HG03342 (cell line): ENCODE data around the gene DPH2.

Source experiments
- ATAC-seq: cut with Tn5 transposase; IDR thresholded peaks from one replicate; pipeline ENCODE4 v1.9.1; 2021; ENCODE audit warnings: mild to moderate bottlenecking, moderate library complexity; ENCODE audit not compliant: unreplicated experiment

Gene DPH2

GRCh38 chr1:43965316-43965715 lies 4.5 kb upstream of the DPH2 start:
- no peak for ATAC-seq

GRCh38 chr1:43968348-43968948 lies 1.4 kb upstream of the DPH2 start:
- no peak for ATAC-seq

DNA sequence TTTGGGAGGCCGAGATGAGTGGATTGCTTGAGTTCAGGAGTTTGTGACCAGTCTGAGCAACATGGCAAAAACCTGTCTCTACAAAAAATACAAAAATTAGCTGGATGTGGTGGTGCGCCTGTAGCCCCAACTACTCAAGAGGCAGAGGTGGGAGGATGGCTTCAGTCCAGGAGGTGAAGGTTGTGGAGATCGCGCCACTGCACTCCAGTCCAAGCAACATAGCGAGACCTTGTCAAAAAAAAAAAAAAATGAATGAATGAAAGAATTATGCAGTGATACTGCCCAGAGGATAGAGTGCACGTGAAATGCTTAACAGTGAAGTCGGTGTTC lies 429 bp upstream of the DPH2 start:
- ATAC-seq = no peak

GRCh38 chr1:43970502-43970901 lies 692 bp downstream of the DPH2 start:
- ATAC-seq = no peak

- ATAC-seq = no peak
Observed at GRCh38 chr1:43970911-43971310, 1.1 kb downstream of the DPH2 start.

DNA sequence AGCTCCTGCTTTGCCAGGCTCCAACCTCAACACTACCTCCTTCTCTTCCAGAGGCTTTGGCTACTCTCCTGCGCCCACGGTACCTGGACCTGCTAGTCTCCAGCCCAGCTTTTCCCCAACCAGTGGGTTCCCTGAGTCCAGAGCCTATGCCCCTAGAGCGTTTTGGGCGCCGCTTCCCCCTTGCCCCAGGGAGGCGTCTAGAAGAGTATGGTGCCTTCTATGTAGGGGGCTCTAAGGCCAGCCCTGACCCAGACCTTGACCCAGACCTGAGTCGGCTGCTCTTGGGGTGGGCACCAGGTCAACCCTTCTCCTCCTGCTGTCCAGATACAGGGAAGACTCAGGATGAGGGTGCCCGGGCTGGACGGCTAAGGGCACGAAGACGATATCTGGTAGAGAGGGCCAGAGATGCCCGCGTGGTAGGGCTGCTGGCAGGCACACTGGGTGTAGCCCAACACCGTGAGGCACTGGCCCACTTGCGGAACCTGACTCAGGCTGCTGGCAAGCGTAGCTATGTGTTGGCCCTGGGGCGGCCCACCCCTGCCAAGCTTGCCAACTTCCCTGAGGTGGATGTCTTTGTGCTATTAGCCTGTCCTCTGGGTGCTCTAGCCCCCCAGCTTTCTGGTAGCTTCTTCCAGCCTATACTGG lies 1.6 kb downstream of the DPH2 start:
- ATAC-seq = no peak

DNA sequence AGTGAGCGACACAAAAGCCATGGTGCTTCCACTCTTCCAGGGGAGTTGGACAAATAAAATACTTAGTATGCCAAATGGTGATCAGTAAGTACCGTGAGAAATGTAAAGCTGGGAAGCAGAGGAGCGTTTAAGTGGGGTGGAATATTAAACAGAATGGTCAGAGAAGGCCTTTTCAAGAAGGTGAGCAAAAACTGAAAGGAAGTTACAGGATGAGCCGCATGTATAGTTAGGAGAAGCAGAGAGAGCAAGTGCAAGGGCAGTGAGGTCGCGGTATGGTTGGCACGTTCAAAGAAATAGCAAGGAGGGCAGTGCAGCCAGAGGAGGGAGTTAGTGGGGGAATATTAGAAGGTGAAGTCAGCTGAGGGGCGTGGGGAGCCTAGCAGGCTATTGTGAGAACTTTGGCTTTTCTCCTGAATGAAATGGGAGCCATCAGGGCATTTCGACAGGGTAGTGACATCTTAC lies 4.2 kb downstream of the DPH2 start:
- ATAC-seq = no peak

DNA sequence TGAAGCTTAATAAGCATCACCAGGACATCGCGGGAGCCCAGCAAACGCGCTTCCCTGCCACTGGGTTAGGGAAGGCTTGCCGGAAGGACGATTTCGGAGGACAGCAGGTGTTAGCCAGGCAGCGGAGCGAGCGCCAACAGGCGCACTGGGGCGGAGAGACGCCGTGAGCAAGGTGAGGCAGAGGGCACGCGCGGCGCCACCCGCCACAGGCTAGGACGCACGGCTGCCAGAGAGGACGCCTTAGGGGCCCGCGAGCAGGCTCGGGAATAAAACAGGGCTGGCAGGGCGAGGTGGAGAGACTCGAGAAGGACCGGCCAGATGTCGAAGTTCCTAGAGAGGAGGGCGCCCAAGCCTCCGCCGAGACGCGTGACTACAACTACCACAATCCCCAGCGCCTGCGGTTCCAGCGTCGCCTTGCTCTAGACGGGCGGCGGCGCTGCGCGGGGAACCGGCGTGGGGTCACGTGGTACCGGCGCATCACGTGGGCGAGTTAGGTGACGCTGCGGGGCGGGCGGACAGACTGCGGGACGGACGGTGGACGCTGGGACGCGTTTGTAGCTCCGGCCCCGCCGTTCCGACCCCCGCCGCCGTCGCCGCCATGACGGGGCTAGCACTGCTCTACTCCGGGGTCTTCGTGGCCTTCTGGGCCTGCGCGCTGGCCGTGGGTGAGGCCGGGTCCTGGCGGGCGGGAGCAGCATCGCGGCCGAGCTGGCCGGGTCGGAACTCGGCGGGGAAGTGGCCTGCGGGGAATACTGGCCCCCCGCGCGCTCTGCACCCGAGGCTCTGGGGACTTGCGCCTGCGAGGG lies 4.8 kb downstream of the DPH2 start, which contains the start of gene ATP6V0B:
Gene ATP6V0B (plus strand): TSS at position 518 of the 806 bp plus-strand sequence. CDS start 81 bp downstream, at position 599.
- peak; percentile 68 for ATAC-seq

GRCh38 chr1:43975249-43975961 lies 5.6 kb downstream of the DPH2 start:
- ATAC-seq = no peak

- ATAC-seq = no peak
Observed at GRCh38 chr1:43976045-43976444, 6.2 kb downstream of the DPH2 start.

DNA sequence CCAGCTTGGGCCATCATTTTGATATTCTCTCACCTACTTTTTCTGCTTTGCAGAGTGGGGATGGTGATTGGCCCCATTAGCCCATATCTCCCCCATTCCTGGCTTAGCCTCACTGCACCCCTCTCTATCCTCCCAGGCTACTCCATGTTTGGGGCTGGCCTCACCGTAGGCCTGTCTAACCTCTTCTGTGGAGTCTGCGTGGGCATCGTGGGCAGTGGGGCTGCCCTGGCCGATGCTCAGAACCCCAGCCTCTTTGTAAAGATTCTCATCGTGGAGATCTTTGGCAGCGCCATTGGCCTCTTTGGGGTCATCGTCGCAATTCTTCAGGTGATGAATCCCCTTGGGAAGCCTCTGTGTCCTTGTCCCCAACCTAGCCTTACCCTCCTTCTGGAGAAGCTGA lies 7.1 kb downstream of the DPH2 start:
- no peak for ATAC-seq

- no peak for ATAC-seq
Observed at GRCh38 chr1:43977376-43978263, 7.8 kb downstream of the DPH2 start.

DNA sequence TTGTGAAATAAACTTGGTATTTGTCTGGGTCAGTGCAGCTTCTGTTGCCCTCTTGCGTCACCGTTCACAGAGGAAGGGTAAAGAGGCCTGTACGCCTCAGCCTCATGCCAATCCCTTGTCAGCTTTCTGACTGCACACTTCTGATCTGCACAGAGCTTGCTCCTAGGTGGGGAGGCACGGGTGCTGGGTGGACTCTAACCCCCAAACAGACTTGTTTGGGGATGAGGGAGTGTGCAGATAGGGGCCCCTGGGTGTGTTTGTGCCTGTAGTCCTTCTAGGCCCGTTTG lies 8.4 kb downstream of the DPH2 start:
- ATAC-seq = no peak

DNA sequence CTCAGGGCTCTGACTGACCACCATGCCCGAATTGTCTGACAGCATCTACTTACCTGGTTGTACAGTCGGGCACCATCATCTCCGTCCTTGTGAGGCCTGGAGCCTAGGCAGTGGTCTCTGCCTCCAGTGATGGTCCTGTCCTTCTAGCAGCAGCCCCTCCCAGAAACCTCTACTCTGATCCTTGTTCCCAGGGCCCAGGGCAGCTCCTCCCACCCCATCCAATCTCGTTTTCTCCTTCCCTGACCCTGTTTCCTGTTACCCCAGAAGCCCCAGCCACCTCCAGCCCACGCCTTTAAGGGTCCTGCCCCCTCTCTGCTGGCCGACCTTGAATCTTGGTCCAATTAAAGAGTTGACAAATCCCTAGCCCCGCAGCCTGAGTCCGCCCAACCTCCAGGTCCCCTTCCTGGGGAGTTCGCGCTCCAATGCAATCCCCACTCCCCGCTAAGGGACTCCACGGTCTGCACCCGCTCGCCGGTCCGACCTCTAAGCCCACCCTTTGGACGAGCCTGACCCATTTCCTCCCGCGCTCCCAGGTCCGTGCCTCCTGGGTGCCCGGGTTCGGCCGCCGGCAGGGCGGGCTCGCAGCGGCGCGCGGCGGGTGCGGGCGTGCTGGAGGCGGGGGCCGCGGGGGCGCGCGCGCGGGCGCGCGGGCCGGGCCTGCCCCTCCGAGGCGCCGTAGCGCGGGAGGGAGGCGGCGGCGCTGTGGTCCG lies 8.9 kb downstream of the DPH2 start, which contains the start of gene B4GALT2:
Gene B4GALT2 (plus strand): TSS at position 660 of the 710 bp plus-strand sequence. CDS start 1,951 bp downstream, outside the sequence.
- no peak for ATAC-seq

GRCh38 chr1:43979261-43979527 lies 9.4 kb downstream of the DPH2 start:
- ATAC-seq = no peak

DNA sequence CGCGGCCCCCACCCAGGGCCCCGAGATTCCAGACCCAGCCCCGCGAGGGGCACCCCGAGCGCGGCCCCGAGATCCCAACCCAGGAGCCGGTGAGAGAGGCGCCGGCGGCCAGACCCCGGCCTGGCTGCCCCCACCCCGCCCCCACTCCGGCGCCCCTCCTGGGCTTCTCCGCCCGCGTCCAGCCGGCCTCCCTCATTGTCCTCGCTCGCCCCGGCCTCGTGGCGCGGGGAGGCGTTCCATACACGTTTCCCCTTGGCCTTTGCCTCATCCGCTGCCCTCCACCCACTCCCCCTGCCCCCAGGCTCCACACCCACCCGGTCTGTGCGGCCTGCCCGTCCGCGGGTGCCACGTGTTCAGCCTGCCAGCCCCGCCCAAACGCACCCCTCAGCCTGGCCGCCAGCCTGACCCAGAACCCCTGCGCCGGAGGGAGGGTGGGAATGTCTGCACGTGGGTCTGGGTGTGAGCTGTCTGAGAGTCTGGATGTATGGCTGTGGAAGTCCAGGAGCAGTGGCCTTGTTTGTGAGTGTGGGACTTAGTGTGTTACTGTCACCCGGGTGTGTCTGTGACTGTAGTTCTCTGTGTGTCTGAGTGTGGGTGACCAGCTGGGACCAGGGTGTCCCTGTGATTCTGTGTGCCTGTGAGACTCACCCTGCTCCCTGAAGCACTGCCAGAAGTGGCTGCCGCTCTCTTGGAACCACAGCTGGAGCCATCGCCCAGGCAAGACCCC lies 9.9 kb downstream of the DPH2 start:
- ATAC-seq = no peak

GRCh38 chr1:43980255-43981134 lies 10.7 kb downstream of the DPH2 start:
- no peak for ATAC-seq

GRCh38 chr1:43981135-43981491 lies 11.3 kb downstream of the DPH2 start:
- no peak for ATAC-seq

DNA sequence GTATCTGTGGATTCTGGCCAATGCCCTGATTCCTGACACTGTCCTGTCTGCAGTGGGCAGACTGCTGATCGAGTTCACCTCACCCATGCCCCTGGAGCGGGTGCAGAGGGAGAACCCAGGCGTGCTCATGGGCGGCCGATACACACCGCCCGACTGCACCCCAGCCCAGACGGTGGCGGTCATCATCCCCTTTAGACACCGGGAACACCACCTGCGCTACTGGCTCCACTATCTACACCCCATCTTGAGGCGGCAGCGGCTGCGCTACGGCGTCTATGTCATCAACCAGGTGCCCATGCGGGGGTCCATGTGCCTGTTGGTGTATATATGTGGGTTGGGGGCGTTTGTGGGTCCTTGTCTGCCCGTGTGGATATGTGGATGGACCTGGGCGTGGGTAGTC lies 11.8 kb downstream of the DPH2 start:
- no peak for ATAC-seq
